Measurements from ENCODE around the gene TMEM150A. TPM values are rescaled to one million over a fixed set of nuclear protein-coding genes. Genes with fewer than 3 reads are reported as not detected.

TMEM150A gene
- total and polyA plus RNA-seq, 10 donors = 9.4 to 18.8 (median 11.3) TPM

DNA sequence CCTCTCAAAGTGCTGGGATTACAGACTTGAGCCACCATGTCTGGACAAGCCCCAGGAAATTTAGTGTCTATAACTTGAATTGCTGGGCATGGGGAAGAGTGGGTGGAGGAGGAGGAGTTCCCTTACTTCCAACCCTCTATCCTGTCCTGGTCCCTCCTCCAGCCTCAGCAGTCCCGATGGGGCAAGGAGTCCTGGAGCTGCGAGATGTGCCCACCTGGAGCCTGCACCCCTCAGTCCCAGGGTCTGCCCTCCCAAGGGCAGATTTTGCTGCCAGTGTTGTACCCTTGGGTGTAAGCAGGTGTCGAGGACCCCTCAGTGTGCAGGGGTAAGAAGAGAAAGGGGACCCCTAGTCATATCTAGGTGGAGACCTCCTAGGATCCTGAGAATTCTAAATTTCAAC is 22.3 kb downstream of the TMEM150A start:
- intact Hi-C loops (cut with DNase I; ENCODE audit: low total_unique reads) = no loop called here
- WGBS, 5 donors = 59 to 100% (median 85%) methylated on average over 3 of the region's 3 CpGs
- peak overlapping the region in 5 of 8 donors; percentile 77 to 89 (median 86) for H3K27ac ChIP-seq

DNA sequence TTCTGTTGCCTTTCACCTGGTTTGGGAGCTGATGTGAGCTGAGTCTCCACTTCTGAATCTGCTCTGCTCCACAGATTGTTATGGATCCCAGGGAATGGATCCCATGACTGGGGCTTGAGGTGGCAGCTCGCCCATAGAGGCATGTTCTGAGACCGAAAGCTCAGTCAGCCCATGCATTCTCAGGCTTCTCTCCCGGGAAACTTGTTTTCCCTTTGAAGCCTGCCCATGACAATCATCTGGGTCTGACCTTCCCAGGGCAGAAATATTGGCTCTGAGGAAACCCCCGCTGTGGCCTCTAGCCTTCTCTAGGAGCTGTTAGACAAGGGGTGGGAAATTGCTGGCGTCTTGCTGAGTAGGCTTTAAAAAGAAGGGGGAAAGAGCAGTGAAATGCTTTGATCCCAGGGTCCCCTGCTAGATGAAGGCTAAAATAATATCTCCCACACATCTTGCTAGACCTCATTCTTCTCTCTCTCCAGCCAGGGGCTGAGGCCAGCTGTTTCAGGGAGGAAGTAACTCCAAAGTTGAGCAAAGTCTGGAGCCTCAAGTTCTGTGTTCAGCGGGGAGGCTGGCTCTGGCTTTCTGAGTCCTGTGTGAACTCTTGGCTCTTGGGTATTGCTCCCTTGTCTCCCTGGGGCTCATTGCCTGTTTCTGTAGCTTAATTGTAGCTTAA is 23.1 kb downstream of the TMEM150A start:
- Histone ChIP-seq H3K27ac (peak overlapping the region in 7 of 8 donors; percentile 68 to 89 (median 83)), H3K4me3 (peak overlapping the region in 7 of 8 donors; percentile 23 to 73 (median 53)), H3K9me3 (no peaks in the 10 kb centered on the region), H3K4me1 (peaks cover 13 to 80% (median 57%) of the 10 kb centered on the region in 6 donors), H3K36me3 (peaks cover 0 to 29% (median 5%) of the 10 kb centered on the region in 6 donors), H3K27me3 (replicated peaks in 1 of 7) (peaks cover 0 to 6% (median 0%) of the 10 kb centered on the region in 7 donors)
- DNase-seq = no peak
- intact Hi-C loops (cut with DNase I; ENCODE audit: low total_unique reads) = no loop called here
- TF ChIP-seq POLR2AphosphoS5 (IDR thresholded peaks at IDR 0.05) (no peak), CTCF (IDR thresholded peaks at IDR 0.05 in 8 of 11, conservative IDR thresholded peaks at IDR 0.05 in 3 of 11) (no peak), POLR2A (IDR thresholded peaks at IDR 0.05) (no peak)
- WGBS, 5 donors = 42 to 51% (median 44%) methylated on average over 6 of the region's 6 CpGs

More for the DNA sequence above, 22.3 kb downstream of the TMEM150A start:
- H3K36me3 ChIP-seq = peaks cover 0 to 29% (median 5%) of the 10 kb centered on the region in 6 donors
- TF ChIP-seq CTCF (IDR thresholded peaks at IDR 0.05 in 8 of 11, conservative IDR thresholded peaks at IDR 0.05 in 3 of 11) (no peak), POLR2AphosphoS5 (IDR thresholded peaks at IDR 0.05) (no peak), POLR2A (IDR thresholded peaks at IDR 0.05) (no peak)
- H3K4me3 ChIP-seq = peak overlapping the region in 2 of 8 donors; percentile 53 to 73
- DNase-seq = peak; percentile 44
- peaks cover 0 to 5% (median 0%) of the 10 kb centered on the region in 7 donors for H3K27me3 ChIP-seq (replicated peaks in 1 of 7)
- H3K4me1 ChIP-seq = peaks cover 19 to 88% (median 63%) of the 10 kb centered on the region in 6 donors
- no peaks in the 10 kb centered on the region for H3K9me3 ChIP-seq

DNA sequence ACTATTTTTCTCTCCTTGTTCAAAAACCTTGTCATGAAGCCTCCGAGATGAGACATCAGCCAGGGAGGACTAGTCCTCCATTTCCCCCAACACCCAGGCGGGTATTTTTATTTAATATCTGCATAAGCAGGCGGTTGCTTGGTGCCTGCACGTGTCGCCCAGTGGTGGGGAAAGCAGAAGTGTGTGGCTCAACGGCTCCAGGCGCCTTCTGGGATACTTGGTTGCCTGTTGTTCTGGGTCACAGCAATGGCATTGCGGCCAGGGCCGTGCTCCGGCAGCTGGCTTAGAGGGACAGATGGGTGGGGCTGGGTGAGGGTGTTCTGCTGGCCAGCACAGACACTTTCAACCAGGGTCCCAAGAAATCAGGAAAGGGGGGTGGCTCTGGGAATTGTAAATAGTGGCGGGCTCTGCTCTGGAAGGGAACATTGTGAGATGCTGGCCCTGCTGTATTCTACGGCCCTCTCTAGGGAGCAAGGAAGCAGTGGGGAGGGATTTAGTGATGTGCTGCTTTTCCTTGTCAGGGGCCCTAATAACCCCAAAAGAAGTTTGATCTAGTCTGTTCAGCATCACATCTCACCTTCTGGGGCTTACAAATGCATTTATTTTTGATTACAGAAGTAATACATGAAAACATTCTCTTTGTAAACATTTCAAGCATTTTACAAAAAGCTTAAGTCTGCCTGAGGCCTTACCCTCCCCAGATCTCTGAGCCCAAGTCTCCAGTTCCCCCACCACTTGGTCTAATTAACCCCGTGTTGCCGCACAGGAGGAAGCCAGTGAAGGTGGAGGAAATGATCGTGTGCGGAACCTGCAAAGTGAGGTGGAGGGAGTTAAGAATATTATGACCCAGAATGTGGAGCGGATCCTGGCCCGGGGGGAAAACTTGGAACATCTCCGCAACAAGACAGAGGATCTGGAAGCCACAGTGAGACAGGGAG is 24.0 kb downstream of the TMEM150A start:
- Histone ChIP-seq H3K9me3 (no peaks in the 10 kb centered on the region), H3K36me3 (peaks cover 0 to 29% (median 5%) of the 10 kb centered on the region in 6 donors), H3K4me3 (peak overlapping the region; percentile 35 to 73 (median 52)), H3K4me1 (peaks cover 8 to 71% (median 49%) of the 10 kb centered on the region in 6 donors), H3K27ac (peak overlapping the region; percentile 68 to 89 (median 80)), H3K27me3 (replicated peaks in 1 of 7) (peaks cover 0 to 12% (median 0%) of the 10 kb centered on the region in 7 donors)
- WGBS, 5 donors = 12 to 43% (median 35%) methylated on average over 19 of the region's 19 CpGs
- intact Hi-C loops (cut with DNase I; ENCODE audit: low total_unique reads) = no loop called here
- DNase-seq = peak; percentile 91
- no peak for TF ChIP-seq POLR2A (IDR thresholded peaks at IDR 0.05)
- TF ChIP-seq POLR2AphosphoS5 (IDR thresholded peaks at IDR 0.05) = peak; percentile 56 to 61 (median 59)
- no peak for TF ChIP-seq CTCF (IDR thresholded peaks at IDR 0.05 in 8 of 11, conservative IDR thresholded peaks at IDR 0.05 in 3 of 11)

All from spleen (tissue), 11 donors.